ENCODE results near the gene ANAPC15. TPM values are rescaled to one million over a fixed set of nuclear protein-coding genes. Genes with fewer than 3 reads are reported as not detected.

Gene ANAPC15
- polyA plus RNA-seq, 3 donors = 92.6 to 112 (median 94.8) TPM

- Histone ChIP-seq H3K27me3 (ENCODE audit: control insufficient read depth in 2 of 2, insufficient read depth in 2 of 2, low read length in 2 of 2) (no peaks in the 10 kb centered on the region), H3K4me1 (ENCODE audit: control insufficient read depth in 1 of 2, insufficient read depth in 2 of 2, low read length in 2 of 2) (peaks cover 87 to 92% of the 10 kb centered on the region in 2 donors), H3K4me3 (replicated peaks in 1 of 3; ENCODE audit: low read depth in 2 of 3, low read length in 3 of 3) (peak overlapping the region in 1 of 3 experiments; percentile 74), H3K9ac (ENCODE audit: insufficient read depth, low read length, poor library complexity, severe bottlenecking) (no peak overlapping the region), H3K27ac (ENCODE audit: low read depth in 1 of 2, low read length in 2 of 2) (peak overlapping the region; percentile 49 to 92), H3K79me2 (ENCODE audit: insufficient read depth, low read length) (peaks cover 50% of the 10 kb centered on the region), H2AFZ (ENCODE audit: insufficient read depth, low read depth, low read length, poor library complexity, severe bottlenecking) (no peak overlapping the region), H3K9me3 (replicated peaks in 1 of 2; ENCODE audit: control insufficient read depth in 1 of 2, insufficient read depth in 1 of 2, low read length in 2 of 2) (no peaks in the 10 kb centered on the region), H3K4me2 (replicated peaks; ENCODE audit: extremely low read depth, low read length, poor library complexity, severe bottlenecking) (peak overlapping the region; percentile 76), H4K20me1 (ENCODE audit: insufficient read depth, low read length) (no peaks in the 10 kb centered on the region), H3K36me3 (replicated peaks in 1 of 2; ENCODE audit: control insufficient read depth in 1 of 2, insufficient read depth in 2 of 2, low read length in 2 of 2) (peaks cover 38 to 42% of the 10 kb centered on the region in 2 donors)
- Mint-ChIP-seq H3K36me3 (peaks cover 40 to 66% of the 10 kb centered on the region in 2 donors), H3K4me3 (peak overlapping the region in 1 of 2 donors; percentile 66), H3K27me3 (ENCODE audit: low read depth in 3 of 3) (peaks cover 0 to 2% (median 0%) of the 10 kb centered on the region in 3 donors), H3K9me3 (no peaks in the 10 kb centered on the region), H3K4me1 (peaks cover 84% of the 10 kb centered on the region), H3K27ac (peak overlapping the region in 6 of 7 donors; percentile 14 to 98 (median 80))
- DNase-seq = no peak
- 95% methylated on average over 4 of the region's 11 CpGs for WGBS (ENCODE audit: insufficient coverage)
- intact Hi-C loops (cut with micrococcal nuclease) = no loop called here
- TF ChIP-seq CTCF (IDR thresholded peaks at IDR 0.05) = no peak
Measured at GRCh38 chr11:72139500-72139899, 27.0 kb upstream of the ANAPC15 start.

DNA sequence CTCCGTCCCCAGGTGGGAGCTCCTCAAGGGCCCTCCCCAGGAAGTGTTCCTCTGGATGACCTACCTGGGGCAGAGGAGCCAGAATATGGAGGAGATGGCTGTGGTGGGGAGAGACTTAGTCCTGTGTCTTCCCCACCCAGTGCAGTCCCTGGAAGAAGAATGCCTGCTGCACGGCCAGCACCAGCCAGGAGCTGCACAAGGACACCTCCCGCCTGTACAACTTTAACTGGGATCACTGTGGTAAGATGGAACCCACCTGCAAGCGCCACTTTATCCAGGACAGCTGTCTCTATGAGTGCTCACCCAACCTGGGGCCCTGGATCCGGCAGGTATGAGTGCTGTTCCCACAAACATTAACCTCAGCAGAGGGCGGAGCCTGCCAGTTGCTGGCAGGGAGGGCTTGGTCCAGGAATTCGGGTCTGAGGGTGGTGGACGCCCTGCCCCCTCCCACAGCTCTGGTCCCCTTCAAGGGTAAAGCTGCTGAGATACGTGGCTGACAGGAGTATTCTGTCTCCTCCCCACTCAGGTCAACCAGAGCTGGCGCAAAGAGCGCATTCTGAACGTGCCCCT is 26.4 kb upstream of the ANAPC15 start:
- no peaks in the 10 kb centered on the region for H4K20me1 ChIP-seq (ENCODE audit: insufficient read depth, low read length)
- H3K4me2 ChIP-seq (replicated peaks; ENCODE audit: extremely low read depth, low read length, poor library complexity, severe bottlenecking) = peak overlapping the region; percentile 76
- H3K36me3 Mint-ChIP-seq = peaks cover 40 to 66% of the 10 kb centered on the region in 2 donors
- H3K27ac ChIP-seq (ENCODE audit: low read depth in 1 of 2, low read length in 2 of 2) = peak overlapping the region; percentile 49 to 92
- intact Hi-C loops (cut with micrococcal nuclease) = no loop called here
- TF ChIP-seq CTCF (IDR thresholded peaks at IDR 0.05) = no peak
- H3K4me3 Mint-ChIP-seq = peak overlapping the region in 1 of 2 donors; percentile 46
- 92% methylated on average over 8 of the region's 12 CpGs for WGBS (ENCODE audit: insufficient coverage)
- no peak for DNase-seq
- H3K36me3 ChIP-seq (replicated peaks in 1 of 2; ENCODE audit: control insufficient read depth in 1 of 2, insufficient read depth in 2 of 2, low read length in 2 of 2) = peaks cover 38 to 42% of the 10 kb centered on the region in 2 donors
- no peaks in the 10 kb centered on the region for H3K9me3 ChIP-seq (replicated peaks in 1 of 2; ENCODE audit: control insufficient read depth in 1 of 2, insufficient read depth in 1 of 2, low read length in 2 of 2)
- peaks cover 0 to 2% (median 0%) of the 10 kb centered on the region in 3 donors for H3K27me3 Mint-ChIP-seq (ENCODE audit: low read depth in 3 of 3)
- H3K9ac ChIP-seq (ENCODE audit: insufficient read depth, low read length, poor library complexity, severe bottlenecking) = peak overlapping the region; percentile 15
- H3K9me3 Mint-ChIP-seq = no peaks in the 10 kb centered on the region
- peaks cover 90 to 92% of the 10 kb centered on the region in 2 donors for H3K4me1 ChIP-seq (ENCODE audit: control insufficient read depth in 1 of 2, insufficient read depth in 2 of 2, low read length in 2 of 2)
- H3K4me1 Mint-ChIP-seq = peaks cover 86% of the 10 kb centered on the region
- H3K79me2 ChIP-seq (ENCODE audit: insufficient read depth, low read length) = peaks cover 50% of the 10 kb centered on the region
- H3K27ac Mint-ChIP-seq = peak overlapping the region; percentile 30 to 98 (median 83)
- H2AFZ ChIP-seq (ENCODE audit: insufficient read depth, low read depth, low read length, poor library complexity, severe bottlenecking) = no peak overlapping the region
- H3K27me3 ChIP-seq (ENCODE audit: control insufficient read depth in 2 of 2, insufficient read depth in 2 of 2, low read length in 2 of 2) = no peaks in the 10 kb centered on the region
- H3K4me3 ChIP-seq (replicated peaks in 1 of 3; ENCODE audit: low read depth in 2 of 3, low read length in 3 of 3) = peak overlapping the region in 1 of 3 experiments; percentile 74
